Hematopoietic multipotent progenitor cell treated with erythropoietin and hydrocortisone succinate and interleukin-3 and kit ligand, for 8 days (in vitro differentiated cells): ENCODE results near the gene LPAR3.
"Not testable (repeated sequence)": the region's sequence is repeated elsewhere in the genome, so short reads cannot be mapped to it uniquely, and the experiment has no call there.

Source experiments
- DNase-seq: peaks from one replicate; pipeline ENCODE4 v3.0.0-alpha.2; 2015

LPAR3 gene

DNA sequence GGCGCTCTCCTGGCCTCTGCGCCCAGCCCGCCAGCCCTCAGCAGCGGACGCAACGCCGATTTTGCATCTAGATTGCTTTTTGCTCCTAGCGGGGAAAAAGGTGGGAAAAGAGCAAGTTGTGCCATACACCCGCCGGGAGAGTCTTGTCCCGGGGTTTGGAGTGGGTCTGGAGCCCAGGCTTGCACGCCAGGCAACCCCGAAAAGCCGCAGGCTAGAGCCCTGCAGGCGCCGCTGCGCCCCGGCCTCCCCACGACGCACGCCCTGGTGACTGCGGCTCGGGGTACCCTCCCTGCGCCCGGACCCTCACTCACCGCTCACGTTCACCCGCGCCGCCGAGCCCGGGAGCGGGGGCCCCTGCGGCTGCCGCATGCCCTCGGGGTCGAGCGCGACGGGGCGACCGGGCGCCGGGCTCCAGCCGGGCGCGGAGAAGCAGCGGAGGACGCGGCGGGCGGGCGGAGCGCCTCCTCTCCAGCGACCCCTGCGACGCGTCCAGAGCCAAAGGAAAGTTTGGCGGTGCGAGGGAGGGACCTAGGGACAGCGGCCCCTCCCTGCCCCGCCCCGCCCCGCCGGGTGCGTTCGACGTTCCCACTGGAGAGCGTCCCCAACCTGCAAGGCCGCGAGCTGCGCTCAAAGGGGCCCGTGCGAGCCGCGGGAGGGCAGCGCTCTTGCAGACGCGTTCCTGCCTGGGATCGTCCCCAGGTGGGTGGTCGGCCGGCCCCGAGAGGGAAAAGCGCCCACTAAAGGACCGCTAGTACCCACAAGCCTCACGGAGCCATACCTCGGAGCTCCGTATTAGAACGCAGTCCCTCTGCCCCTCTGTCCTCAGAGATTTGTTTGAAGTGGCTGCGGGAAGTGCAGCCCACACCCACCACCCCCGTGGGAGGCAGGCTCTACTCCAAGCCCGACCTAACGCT is at the start of gene LPAR3:
TSS of gene LPAR3 (minus strand) at position 502 of the 914 bp plus-strand sequence. CDS start 27,086 bp downstream, outside the sequence.
- no peak for DNase-seq

DNA sequence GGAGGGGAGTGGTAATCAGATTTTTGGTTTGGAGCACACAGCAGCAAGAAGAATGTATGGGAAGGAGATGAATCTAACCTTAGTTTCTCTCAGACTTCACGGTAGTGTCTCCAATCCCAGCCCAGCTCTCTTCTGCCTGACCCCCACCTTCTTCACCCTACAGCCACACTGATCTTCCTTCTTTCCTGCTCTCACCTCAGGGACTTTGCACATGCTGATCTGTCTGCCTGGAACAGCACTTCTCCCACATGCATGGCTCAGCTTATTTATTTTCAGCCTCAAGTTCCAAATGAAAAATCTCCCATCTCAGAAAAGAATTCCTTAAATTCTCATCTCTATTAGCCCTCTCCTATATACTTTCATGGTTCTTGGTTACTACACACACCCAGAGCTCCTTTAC is 48.8 kb upstream of the LPAR3 start:
- no peak for DNase-seq

- no peak for DNase-seq
Measured at GRCh38 chr1:84940481-84940880, 47.5 kb upstream of the LPAR3 start.

GRCh38 chr1:84939761-84940160 is 46.8 kb upstream of the LPAR3 start:
- no peak for DNase-seq

DNA sequence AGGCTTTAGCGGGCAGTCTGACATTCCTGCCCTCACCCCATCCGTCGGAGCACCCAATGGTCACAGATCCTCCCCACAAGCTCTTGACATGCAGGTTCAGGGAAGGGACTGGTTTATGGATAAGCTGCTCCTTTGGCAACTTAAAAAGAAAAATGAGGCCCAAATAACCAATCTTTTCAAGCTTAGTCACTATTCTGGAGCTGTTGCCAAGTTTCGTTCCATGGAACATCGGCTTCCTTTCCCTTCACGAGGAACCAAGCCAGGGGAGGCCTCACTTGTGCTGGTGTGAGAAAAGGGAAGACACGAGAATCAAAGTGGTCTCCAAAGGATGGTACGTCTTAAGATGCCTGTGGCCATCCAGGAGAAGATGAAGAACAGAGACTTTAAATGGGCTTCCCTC is 46.1 kb upstream of the LPAR3 start:
- DNase-seq = no peak

- peak; percentile 65 for DNase-seq
Measured at GRCh38 chr1:84936116-84936810, 43.3 kb upstream of the LPAR3 start.

GRCh38 chr1:84933011-84933611 is 40.1 kb upstream of the LPAR3 start:
- no peak for DNase-seq

- DNase-seq = no peak
Measured at GRCh38 chr1:84930831-84931230, 37.8 kb upstream of the LPAR3 start.

DNA sequence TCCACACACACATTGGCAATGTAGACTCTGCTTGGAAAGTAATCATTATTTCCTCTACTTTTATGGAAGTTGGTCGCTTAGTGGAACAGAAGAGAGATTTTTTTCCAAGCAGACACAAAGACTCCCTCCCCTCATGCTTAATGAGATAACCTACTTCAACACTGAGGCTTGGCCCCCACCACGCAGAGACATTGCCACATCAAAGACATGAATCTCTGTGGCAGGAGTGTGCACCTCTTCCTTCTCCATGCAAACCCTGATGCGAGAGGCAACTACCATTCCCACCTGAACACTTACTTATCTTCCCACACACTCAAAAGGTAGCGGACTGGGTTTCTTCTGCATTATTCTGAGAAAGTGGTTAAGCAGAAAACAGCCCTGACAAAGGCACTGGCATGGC is 37.3 kb upstream of the LPAR3 start:
- DNase-seq = no peak

DNA sequence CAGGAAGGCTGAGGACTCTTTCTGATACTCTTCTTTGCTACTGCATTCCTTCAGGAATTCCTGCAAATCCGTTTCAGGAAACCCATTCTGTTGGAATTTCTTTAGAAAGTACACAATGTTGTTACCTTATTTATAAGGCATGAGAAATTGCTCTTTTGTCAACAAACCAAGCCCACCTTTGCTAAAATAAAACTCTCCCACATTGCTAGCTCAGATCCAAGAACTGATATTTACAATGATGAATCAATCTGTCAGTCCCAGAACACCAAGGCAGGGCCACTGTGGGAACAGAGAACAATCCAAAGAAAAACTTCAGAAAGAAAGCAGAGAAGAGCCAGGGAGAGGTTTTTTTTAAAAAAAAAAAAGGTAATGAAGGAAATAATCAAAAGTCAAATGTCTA is 36.6 kb upstream of the LPAR3 start:
- no peak for DNase-seq

DNA sequence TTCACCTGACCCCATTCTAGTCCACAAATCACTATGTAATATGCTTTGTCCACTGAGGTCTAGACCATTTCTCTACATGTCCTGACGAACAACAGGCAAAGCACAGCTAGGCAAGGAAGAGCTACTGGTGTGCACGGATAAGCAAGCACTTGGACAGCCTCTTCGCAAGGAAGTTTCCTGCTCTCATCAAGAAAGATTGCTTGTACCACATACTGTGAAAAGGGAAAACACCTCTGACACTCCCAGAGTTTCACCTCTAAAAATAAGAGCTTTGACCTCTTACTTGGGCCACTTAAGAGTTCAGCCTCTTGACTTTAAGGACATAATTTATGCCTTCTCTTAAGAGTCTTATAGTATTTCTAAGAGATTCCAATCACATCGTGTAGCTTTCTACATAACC is 36.0 kb upstream of the LPAR3 start:
- no peak for DNase-seq

- DNase-seq = no peak
Measured at GRCh38 chr1:84923317-84923716, 30.3 kb upstream of the LPAR3 start.

DNA sequence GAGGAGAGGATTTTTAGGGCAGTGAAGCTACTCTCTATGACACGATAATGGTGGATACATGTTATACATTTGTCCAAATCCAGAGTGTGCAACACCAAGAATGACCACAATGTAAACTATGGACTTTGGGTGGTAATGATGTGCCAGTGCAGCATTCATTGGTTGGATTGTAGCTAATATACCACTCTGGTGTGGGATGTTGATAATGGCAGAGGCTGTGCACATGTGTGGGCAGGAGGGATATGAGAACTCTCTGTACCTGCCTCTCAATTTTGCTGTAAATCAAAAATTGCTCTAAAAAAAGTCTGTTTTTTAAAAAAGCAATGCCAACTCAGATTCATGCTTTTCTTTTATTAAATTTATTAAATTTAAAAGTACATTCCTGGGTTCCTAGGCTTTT is 27.2 kb upstream of the LPAR3 start:
- no peak for DNase-seq

- DNase-seq = no peak
Measured at GRCh38 chr1:84919461-84919970, 26.5 kb upstream of the LPAR3 start.

- DNase-seq = no peak
Measured at GRCh38 chr1:84918726-84919336, 25.8 kb upstream of the LPAR3 start.

DNA sequence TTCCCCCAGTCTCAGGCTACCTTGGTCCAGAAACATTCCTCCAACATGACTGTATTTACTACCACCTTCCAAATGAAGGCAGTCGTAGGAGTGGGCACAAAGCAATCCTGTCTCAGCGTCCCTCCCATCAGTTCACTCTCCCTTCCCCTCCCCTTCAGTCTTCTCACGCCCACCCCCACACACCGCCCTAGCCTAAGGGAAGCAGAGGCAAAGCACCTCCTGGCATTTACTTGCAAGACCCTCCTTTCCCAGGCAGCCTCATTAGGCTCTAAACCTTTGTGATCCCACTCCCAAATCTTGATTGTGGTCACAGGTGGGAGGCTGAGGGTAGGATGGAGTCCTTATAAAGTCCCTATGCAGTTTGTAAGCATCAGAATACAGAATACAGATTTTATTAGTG is 23.9 kb upstream of the LPAR3 start:
- no peak for DNase-seq

DNA sequence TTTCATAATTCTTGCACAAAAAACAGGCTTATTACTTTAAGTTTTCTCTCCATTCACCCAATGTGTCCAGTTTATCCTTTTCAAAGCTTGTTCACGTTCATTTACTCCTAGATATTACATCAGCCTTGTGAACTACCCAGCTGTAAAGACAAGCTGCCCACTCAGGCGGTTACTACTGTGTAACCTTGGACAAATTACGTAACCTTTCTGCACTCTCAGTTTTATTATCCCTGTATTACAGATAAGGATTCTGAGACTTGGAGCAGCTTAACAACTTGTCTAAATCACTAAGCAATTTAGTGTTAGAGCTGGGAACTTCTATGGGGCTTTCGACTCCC is 20.5 kb upstream of the LPAR3 start:
- no peak for DNase-seq

DNA sequence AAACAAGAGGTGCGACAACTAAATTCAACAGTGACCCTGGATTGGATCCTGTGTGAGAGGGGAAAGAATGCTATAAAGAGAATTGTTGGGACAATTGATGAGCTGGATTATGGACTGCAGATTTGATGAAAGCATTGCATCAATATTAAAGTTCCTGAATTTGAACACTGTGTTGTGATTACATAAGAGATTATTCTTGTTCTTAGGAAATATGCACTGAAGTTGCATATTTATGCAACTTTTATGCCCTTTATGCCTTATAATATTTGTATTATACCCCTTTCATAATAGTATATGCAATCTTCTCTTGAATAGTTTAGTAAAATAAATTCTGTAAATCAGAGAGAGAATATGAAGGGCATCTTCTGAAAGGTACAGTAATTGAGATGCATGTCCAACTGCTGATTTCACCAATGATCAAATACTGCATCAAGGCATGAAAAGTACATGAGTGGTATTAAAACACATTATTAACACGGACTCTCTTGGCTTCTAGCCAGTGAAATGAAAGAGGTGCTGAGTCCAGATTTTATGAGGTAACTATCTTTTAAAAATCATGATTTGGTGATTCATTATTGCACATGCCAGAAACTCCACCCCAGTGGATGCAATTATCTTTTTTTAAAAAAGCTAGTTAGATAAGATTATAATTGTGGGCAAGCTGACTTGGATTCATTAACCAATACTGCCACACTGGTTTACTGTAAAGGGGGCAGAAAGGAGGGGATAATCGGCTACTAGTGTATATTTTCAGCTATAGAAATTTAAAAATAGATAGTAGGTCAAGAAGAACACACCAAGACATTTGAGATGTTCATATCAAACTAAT is 19.9 kb upstream of the LPAR3 start:
- no peak for DNase-seq

GRCh38 chr1:84908746-84909464 is 15.9 kb upstream of the LPAR3 start:
- not testable (repeated sequence) for DNase-seq

GRCh38 chr1:84907095-84907827 is 14.3 kb upstream of the LPAR3 start:
- no peak for DNase-seq

DNA sequence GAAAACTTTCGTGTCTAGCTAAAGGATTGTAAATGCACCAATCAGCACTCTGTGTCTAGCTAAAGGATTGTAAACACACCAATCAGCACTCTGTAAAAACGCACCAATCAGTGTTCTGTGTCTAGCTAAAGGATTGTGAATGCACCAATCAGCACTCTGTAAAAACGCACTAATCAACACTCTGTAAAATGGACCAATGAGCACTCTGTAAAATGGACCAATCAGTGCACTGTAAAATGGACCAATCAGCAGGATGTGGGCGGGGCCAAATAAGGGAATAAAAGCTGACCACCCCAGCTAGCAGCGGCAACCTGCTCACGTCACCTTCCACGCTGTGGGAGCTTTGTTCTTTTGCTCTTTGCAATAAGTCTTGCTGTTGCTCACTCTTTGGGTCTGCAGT is 9.7 kb upstream of the LPAR3 start:
- not testable (repeated sequence) for DNase-seq
